ENCODE data around the gene TPSD1. TPM values are rescaled to one million over a fixed set of nuclear protein-coding genes. Genes with fewer than 3 reads are reported as not detected.

Gene TPSD1
- total RNA-seq, 4 donors from 2014 or later, result 6.6 to 14.3 (median 12.8) TPM; not detected in 1

- TF ChIP-seq, protein P1, sequence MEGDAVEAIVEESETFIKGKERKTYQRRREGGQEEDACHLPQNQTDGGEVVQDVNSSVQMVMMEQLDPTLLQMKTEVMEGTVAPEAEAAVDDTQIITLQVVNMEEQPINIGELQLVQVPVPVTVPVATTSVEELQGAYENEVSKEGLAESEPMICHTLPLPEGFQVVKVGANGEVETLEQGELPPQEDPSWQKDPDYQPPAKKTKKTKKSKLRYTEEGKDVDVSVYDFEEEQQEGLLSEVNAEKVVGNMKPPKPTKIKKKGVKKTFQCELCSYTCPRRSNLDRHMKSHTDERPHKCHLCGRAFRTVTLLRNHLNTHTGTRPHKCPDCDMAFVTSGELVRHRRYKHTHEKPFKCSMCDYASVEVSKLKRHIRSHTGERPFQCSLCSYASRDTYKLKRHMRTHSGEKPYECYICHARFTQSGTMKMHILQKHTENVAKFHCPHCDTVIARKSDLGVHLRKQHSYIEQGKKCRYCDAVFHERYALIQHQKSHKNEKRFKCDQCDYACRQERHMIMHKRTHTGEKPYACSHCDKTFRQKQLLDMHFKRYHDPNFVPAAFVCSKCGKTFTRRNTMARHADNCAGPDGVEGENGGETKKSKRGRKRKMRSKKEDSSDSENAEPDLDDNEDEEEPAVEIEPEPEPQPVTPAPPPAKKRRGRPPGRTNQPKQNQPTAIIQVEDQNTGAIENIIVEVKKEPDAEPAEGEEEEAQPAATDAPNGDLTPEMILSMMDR (IDR thresholded peaks at IDR 0.05; ENCODE audit: low read depth), result no peak
Measured at GRCh38 chr16:1287982-1288670, 32.3 kb downstream of the TPSD1 start.

- TF ChIP-seq, protein P1 (IDR thresholded peaks at IDR 0.05; ENCODE audit: low read depth), result no peak
Measured at GRCh38 chr16:1288813-1289476, 33.1 kb downstream of the TPSD1 start.

- TF ChIP-seq, protein P1 (IDR thresholded peaks at IDR 0.05; ENCODE audit: low read depth), result no peak
Measured at GRCh38 chr16:1289477-1289866, 33.6 kb downstream of the TPSD1 start.

DNA sequence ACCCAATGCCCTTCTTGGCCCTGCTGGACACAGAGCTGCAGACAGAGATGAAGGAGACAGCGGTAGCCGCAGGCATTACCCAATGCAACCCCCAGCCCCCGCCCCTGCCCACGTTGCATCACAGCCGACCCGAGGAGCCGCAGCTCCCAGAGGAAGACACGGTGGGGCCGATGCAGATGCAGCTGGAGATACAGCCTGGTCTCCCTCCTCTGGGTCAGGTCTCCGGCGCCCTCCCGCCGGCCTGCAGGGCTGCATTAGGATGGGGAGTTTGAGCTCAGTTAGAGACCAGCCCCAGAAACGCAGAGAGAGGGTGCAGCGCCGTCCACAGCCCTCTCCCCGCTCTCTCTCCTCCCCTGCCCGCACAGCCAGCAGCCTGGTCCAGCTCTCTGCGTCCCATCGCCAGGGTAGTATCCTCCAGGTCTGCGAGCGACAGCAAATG lies 34.2 kb downstream of the TPSD1 start:
- TF ChIP-seq, protein P1 (IDR thresholded peaks at IDR 0.05; ENCODE audit: low read depth), result no peak

DNA sequence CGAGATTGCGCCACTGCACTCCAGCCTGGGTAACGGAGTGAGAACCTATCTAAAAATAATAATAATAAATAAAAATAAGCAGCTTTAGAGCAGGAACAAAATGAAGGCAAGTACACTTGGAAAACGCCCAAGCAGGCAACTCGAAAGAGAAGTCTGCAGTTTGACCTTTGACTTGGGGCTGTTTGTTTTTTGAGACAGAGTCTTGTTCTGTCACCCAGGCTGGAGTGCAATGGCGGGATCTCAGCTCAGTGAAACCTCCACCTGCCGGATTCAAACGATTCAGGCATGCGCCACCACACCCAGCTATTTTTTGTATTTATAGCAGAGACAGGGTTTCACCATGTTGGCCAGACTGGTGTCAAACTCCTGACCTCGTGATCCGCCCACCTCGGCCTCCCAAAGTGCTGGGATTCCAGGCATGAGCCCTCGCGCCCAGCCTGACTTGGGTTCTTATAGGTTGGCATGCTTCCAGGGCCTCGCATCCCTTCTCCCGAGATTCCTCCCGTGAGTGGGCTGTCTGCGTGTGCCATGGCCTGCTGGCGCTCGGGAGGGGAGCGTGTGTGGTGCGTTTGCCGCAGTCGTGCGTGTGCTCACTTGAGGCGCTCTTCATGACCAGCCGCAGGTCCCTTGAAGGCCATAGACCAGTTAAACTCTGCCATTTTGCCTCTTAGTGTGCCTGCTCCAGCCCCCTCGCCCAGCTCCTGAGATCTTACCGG lies 35.1 kb downstream of the TPSD1 start:
- TF ChIP-seq, protein P1 (IDR thresholded peaks at IDR 0.05; ENCODE audit: low read depth), result no peak

- TF ChIP-seq, protein P1 (IDR thresholded peaks at IDR 0.05; ENCODE audit: low read depth), result no peak
Measured at GRCh38 chr16:1291576-1291974, 35.7 kb downstream of the TPSD1 start.

Measured in subcutaneous adipose tissue (tissue), 4 donors.